ENCODE measurements around the gene PSMD14. TPM values are rescaled to one million over a fixed set of nuclear protein-coding genes. Genes with fewer than 3 reads are reported as not detected.
A peak's percentile ranks its signal among the peaks of the same experiment; 100 is the strongest.

The PSMD14 gene
- total RNA-seq, 1 donor from 2014 or later, result 42.8 TPM

- intact Hi-C loops (cut with DNase I), result no loop called here
- ATAC-seq (ENCODE audit: poor library complexity), result no peak
- DNase-seq, result no peak
Measured at GRCh38 chr2:161370981-161371380, 62.8 kb downstream of the PSMD14 start.

- DNase-seq (no peak), ATAC-seq (ENCODE audit: poor library complexity) (no peak)
- intact Hi-C loops (cut with DNase I), result no loop called here
Measured at GRCh38 chr2:161371869-161372268, 63.6 kb downstream of the PSMD14 start.

- intact Hi-C loops (cut with DNase I), result no loop called here
- no peak for DNase-seq
- no peak for ATAC-seq (ENCODE audit: poor library complexity)
Measured at GRCh38 chr2:161373942-161374341, 65.7 kb downstream of the PSMD14 start.

- ATAC-seq (ENCODE audit: poor library complexity), result no peak
- no peak for DNase-seq
- intact Hi-C loops (cut with DNase I), result no loop called here
Measured at GRCh38 chr2:161374446-161374845, 66.2 kb downstream of the PSMD14 start.

GRCh38 chr2:161379740-161380139 lies 71.5 kb downstream of the PSMD14 start:
- peak; percentile 98 for ATAC-seq (ENCODE audit: poor library complexity)
- peak; percentile 55 for DNase-seq
- intact Hi-C loops (cut with DNase I), result no loop called here

- intact Hi-C loops (cut with DNase I), result no loop called here
- DNase-seq, result no peak
- ATAC-seq (ENCODE audit: poor library complexity), result no peak
Measured at GRCh38 chr2:161381546-161381945, 73.3 kb downstream of the PSMD14 start.

- ATAC-seq (ENCODE audit: poor library complexity), result no peak
- intact Hi-C loops (cut with DNase I), result no loop called here
- DNase-seq, result no peak
Measured at GRCh38 chr2:161382747-161383146, 74.5 kb downstream of the PSMD14 start.

GRCh38 chr2:161384864-161385263 lies 76.6 kb downstream of the PSMD14 start:
- intact Hi-C loops (cut with DNase I), result no loop called here
- ATAC-seq (ENCODE audit: poor library complexity), result no peak
- DNase-seq, result no peak

GRCh38 chr2:161386228-161386824 lies 78.1 kb downstream of the PSMD14 start:
- no peak for ATAC-seq (ENCODE audit: poor library complexity)
- no peak for DNase-seq
- intact Hi-C loops (cut with DNase I), result no loop called here

- intact Hi-C loops (cut with DNase I), result no loop called here
- ATAC-seq (ENCODE audit: poor library complexity) (no peak), DNase-seq (no peak)
Measured at GRCh38 chr2:161388146-161388779, 80.0 kb downstream of the PSMD14 start.

GRCh38 chr2:161391737-161392506 lies 83.7 kb downstream of the PSMD14 start:
- ATAC-seq (ENCODE audit: poor library complexity) (no peak), DNase-seq (no peak)
- intact Hi-C loops (cut with DNase I), result no loop called here

- DNase-seq (no peak), ATAC-seq (ENCODE audit: poor library complexity) (no peak)
- intact Hi-C loops (cut with DNase I), result no loop called here
Measured at GRCh38 chr2:161400076-161400475, 91.9 kb downstream of the PSMD14 start.

- ATAC-seq (ENCODE audit: poor library complexity) (no peak), DNase-seq (no peak)
- intact Hi-C loops (cut with DNase I), result no loop called here
Measured at GRCh38 chr2:161402297-161402696, 94.1 kb downstream of the PSMD14 start.

GRCh38 chr2:161406316-161406715 lies 98.1 kb downstream of the PSMD14 start:
- DNase-seq (no peak), ATAC-seq (ENCODE audit: poor library complexity) (no peak)
- intact Hi-C loops (cut with DNase I), result no loop called here

- intact Hi-C loops (cut with DNase I), result no loop called here
- ATAC-seq (ENCODE audit: poor library complexity), result no peak
- no peak for DNase-seq
Measured at GRCh38 chr2:161407597-161407996, 99.4 kb downstream of the PSMD14 start.

- ATAC-seq (ENCODE audit: poor library complexity) (no peak), DNase-seq (no peak)
- intact Hi-C loops (cut with DNase I), result no loop called here
Measured at GRCh38 chr2:161409308-161409907, 101.2 kb downstream of the PSMD14 start.

- no peak for DNase-seq
- intact Hi-C loops (cut with DNase I), result no loop called here
- ATAC-seq (ENCODE audit: poor library complexity), result no peak
Measured at GRCh38 chr2:161412346-161412745, 104.1 kb downstream of the PSMD14 start.

GRCh38 chr2:161414042-161415033 lies 106.1 kb downstream of the PSMD14 start:
- intact Hi-C loops (cut with DNase I), result no loop called here
- ATAC-seq (ENCODE audit: poor library complexity), result peak; percentile 84

More at GRCh38 chr2:161414042-161415033, 106.1 kb downstream of the PSMD14 start:
- DNase-seq, result peak; percentile 54
